ENCODE measurements around the gene IGF1.
"Not testable (repeated sequence)": the region's sequence is repeated elsewhere in the genome, so short reads cannot be mapped to it uniquely, and the experiment has no call there.

IGF1 gene

DNA sequence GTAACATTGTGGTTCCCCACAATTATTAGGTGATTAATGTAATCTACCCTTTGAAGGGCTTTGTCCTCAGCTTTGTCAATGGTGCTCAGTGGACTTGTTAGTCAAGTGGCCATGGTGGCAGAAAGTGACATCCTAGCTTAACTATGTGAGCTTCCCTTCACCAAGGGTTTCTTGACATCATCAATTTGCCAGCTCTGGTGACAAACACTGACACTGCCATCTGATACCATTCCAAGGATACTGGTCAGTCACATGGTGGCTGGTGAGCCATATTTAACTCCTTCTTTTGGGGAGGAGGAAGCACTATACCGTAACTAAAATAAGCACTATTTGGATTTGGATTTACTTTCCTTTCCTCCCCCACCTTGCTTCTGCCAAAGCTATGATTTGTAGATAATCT lies 115.7 kb downstream of the IGF1 start:
- Histone ChIP-seq H3K4me3 (ENCODE audit: insufficient read depth in 1 of 2, low read depth in 1 of 2, low read length in 2 of 2) (no peak overlapping the region), H2BK120ac (ENCODE audit: low read depth, low read length) (no peak overlapping the region), H3K79me1 (replicated peaks; ENCODE audit: low read length, poor library complexity, severe bottlenecking) (no peaks in the 10 kb centered on the region), H4K91ac (ENCODE audit: low read length) (no peak overlapping the region), H2AFZ (ENCODE audit: low read depth, low read length) (no peak overlapping the region), H2AK5ac (ENCODE audit: low read length, severe bottlenecking) (no peak overlapping the region), H4K8ac (ENCODE audit: low read length) (no peak overlapping the region), H3K4ac (ENCODE audit: low read depth in 1 of 2, low read length in 2 of 2) (no peak overlapping the region), H2BK5ac (ENCODE audit: low read depth, low read length, poor library complexity, severe bottlenecking) (no peak overlapping the region), H2BK15ac (ENCODE audit: low read depth, poor library complexity, severe bottlenecking) (no peak overlapping the region), H3K4me2 (ENCODE audit: low read length, poor library complexity, severe bottlenecking) (no peak overlapping the region), H3K14ac (ENCODE audit: low read length in 2 of 2) (no peak overlapping the region), H2BK12ac (ENCODE audit: low read length in 2 of 2) (no peak overlapping the region), H3K36me3 (ENCODE audit: control insufficient read depth in 1 of 2, insufficient read depth in 2 of 2, low read depth in 1 of 2, low read length in 2 of 2) (no peaks in the 10 kb centered on the region), H3K18ac (ENCODE audit: low read depth in 1 of 2, low read length in 2 of 2) (no peak overlapping the region), H3K27ac (ENCODE audit: low read length, poor library complexity, severe bottlenecking) (no peak overlapping the region), H3K9ac (ENCODE audit: low read length) (no peak overlapping the region), H3K9me3 (ENCODE audit: control insufficient read depth, low read length) (peaks cover 11% of the 10 kb centered on the region), H3K27me3 (ENCODE audit: control insufficient read depth in 1 of 2, insufficient read depth in 1 of 2, low read length in 2 of 2) (no peaks in the 10 kb centered on the region), H3K4me1 (ENCODE audit: control insufficient read depth, insufficient read depth, low read depth, low read length) (no peaks in the 10 kb centered on the region), H3K23ac (ENCODE audit: low read length in 2 of 2) (no peak overlapping the region)
- 89% methylated on average over 1 of the region's 1 CpG for WGBS
- no peak for DNase-seq

DNA sequence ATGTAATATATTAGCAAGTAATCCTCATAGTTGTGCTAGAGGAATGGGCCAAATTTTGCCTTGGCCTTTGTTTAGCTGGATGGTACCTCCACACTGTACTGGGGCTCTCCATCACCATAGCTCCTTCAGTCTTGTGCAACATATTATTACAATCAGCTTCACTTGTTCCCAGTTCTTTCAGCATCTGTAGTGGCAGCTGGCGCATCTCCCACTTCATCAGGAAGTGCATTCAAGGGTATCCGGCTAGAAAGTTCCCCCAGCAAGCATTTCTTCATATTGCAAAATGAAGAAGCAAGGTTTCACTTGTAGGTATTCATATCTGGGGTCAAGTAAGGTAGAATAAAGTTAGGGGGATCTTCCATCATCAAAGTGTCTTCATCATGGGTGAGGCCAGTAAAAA lies 123.7 kb downstream of the IGF1 start:
- no peaks in the 10 kb centered on the region for H3K4me1 ChIP-seq (ENCODE audit: control insufficient read depth, insufficient read depth, low read depth, low read length)
- no peak overlapping the region for H2AFZ ChIP-seq (ENCODE audit: low read depth, low read length)
- H2BK15ac ChIP-seq (ENCODE audit: low read depth, poor library complexity, severe bottlenecking): no peak overlapping the region
- no peak overlapping the region for H3K18ac ChIP-seq (ENCODE audit: low read depth in 1 of 2, low read length in 2 of 2)
- no peak overlapping the region for H2BK5ac ChIP-seq (ENCODE audit: low read depth, low read length, poor library complexity, severe bottlenecking)
- H3K9me3 ChIP-seq (ENCODE audit: control insufficient read depth, low read length): peaks cover 6% of the 10 kb centered on the region
- no peak overlapping the region for H4K8ac ChIP-seq (ENCODE audit: low read length)
- H3K23ac ChIP-seq (ENCODE audit: low read length in 2 of 2): no peak overlapping the region
- no peak overlapping the region for H2BK12ac ChIP-seq (ENCODE audit: low read length in 2 of 2)
- no peak overlapping the region for H3K4me2 ChIP-seq (ENCODE audit: low read length, poor library complexity, severe bottlenecking)
- H3K36me3 ChIP-seq (ENCODE audit: control insufficient read depth in 1 of 2, insufficient read depth in 2 of 2, low read depth in 1 of 2, low read length in 2 of 2): no peaks in the 10 kb centered on the region
- H2AK5ac ChIP-seq (ENCODE audit: low read length, severe bottlenecking): no peak overlapping the region
- H3K79me1 ChIP-seq (replicated peaks; ENCODE audit: low read length, poor library complexity, severe bottlenecking): no peaks in the 10 kb centered on the region
- no peak overlapping the region for H3K9ac ChIP-seq (ENCODE audit: low read length)
- 73% methylated on average over 1 of the region's 2 CpGs for whole genome bisulfite sequencing
- no peak overlapping the region for H2BK120ac ChIP-seq (ENCODE audit: low read depth, low read length)
- no peak for DNase-seq
- no peak overlapping the region for H4K91ac ChIP-seq (ENCODE audit: low read length)
- no peak overlapping the region for H3K27ac ChIP-seq (ENCODE audit: low read length, poor library complexity, severe bottlenecking)
- H3K27me3 ChIP-seq (ENCODE audit: control insufficient read depth in 1 of 2, insufficient read depth in 1 of 2, low read length in 2 of 2): no peaks in the 10 kb centered on the region
- no peak overlapping the region for H3K4me3 ChIP-seq (ENCODE audit: insufficient read depth in 1 of 2, low read depth in 1 of 2, low read length in 2 of 2)
- no peak overlapping the region for H3K14ac ChIP-seq (ENCODE audit: low read length in 2 of 2)
- no peak overlapping the region for H3K4ac ChIP-seq (ENCODE audit: low read depth in 1 of 2, low read length in 2 of 2)

DNA sequence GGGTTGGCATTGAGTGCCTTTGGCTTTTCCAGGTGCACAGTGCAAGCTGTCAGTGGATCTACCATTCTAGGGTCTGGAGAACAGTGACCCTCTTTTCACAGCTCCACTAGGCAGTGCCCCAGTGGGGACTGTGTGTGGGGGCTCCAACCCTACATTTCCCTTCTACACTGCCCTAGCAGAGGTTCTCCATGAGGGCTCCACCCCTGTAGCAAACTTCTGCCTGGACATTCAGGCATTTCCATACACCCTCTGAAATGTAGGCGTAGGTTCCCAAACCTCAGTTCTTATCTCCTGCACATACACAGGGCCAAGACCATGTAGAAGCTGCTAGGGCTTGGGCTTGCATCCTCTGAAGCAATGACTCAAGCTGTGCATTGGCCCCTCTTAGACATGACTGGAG lies 126.1 kb downstream of the IGF1 start:
- not testable (repeated sequence) for H3K79me1 ChIP-seq (replicated peaks; ENCODE audit: low read length, poor library complexity, severe bottlenecking); H3K4me1 ChIP-seq (ENCODE audit: control insufficient read depth, insufficient read depth, low read depth, low read length); H4K8ac ChIP-seq (ENCODE audit: low read length); H2BK120ac ChIP-seq (ENCODE audit: low read depth, low read length); H3K4ac ChIP-seq (ENCODE audit: low read depth in 1 of 2, low read length in 2 of 2); H2BK5ac ChIP-seq (ENCODE audit: low read depth, low read length, poor library complexity, severe bottlenecking); H3K18ac ChIP-seq (ENCODE audit: low read depth in 1 of 2, low read length in 2 of 2); H3K9me3 ChIP-seq (ENCODE audit: control insufficient read depth, low read length); H2BK15ac ChIP-seq (ENCODE audit: low read depth, poor library complexity, severe bottlenecking); H3K4me2 ChIP-seq (ENCODE audit: low read length, poor library complexity, severe bottlenecking); H2AK5ac ChIP-seq (ENCODE audit: low read length, severe bottlenecking); H2AFZ ChIP-seq (ENCODE audit: low read depth, low read length); H3K9ac ChIP-seq (ENCODE audit: low read length); H3K23ac ChIP-seq (ENCODE audit: low read length in 2 of 2); H3K27me3 ChIP-seq (ENCODE audit: control insufficient read depth in 1 of 2, insufficient read depth in 1 of 2, low read length in 2 of 2); H2BK12ac ChIP-seq (ENCODE audit: low read length in 2 of 2); H4K91ac ChIP-seq (ENCODE audit: low read length); H3K14ac ChIP-seq (ENCODE audit: low read length in 2 of 2); DNase-seq; H3K4me3 ChIP-seq (ENCODE audit: insufficient read depth in 1 of 2, low read depth in 1 of 2, low read length in 2 of 2); H3K27ac ChIP-seq (ENCODE audit: low read length, poor library complexity, severe bottlenecking); H3K36me3 ChIP-seq (ENCODE audit: control insufficient read depth in 1 of 2, insufficient read depth in 2 of 2, low read depth in 1 of 2, low read length in 2 of 2)
- 78% methylated on average over 1 of the region's 1 CpG for WGBS

DNA sequence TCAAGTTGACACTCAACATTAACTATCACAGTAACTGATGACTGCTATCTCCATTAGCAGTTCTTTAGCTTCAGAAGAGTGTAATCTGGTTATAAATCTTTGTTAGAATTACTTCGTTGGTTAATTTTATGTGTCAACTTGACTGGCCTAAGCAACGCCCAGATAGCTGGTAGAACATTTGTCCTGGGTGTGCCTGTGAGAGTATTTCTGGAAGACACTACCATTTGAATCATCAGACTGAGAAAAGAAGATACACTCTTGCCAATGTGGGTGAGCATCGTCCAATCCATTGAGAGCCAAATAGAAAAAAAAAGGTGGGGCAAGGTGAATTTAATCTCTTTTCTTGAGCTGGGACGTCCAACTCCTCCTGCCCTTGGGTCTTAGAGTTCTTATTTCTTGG lies 129.0 kb downstream of the IGF1 start:
- Histone ChIP-seq H2BK120ac (ENCODE audit: low read depth, low read length) (no peak overlapping the region), H2AK5ac (ENCODE audit: low read length, severe bottlenecking) (no peak overlapping the region), H3K4me1 (ENCODE audit: control insufficient read depth, insufficient read depth, low read depth, low read length) (no peaks in the 10 kb centered on the region), H4K8ac (ENCODE audit: low read length) (no peak overlapping the region), H3K9me3 (ENCODE audit: control insufficient read depth, low read length) (peaks cover 6% of the 10 kb centered on the region), H2BK12ac (ENCODE audit: low read length in 2 of 2) (no peak overlapping the region), H4K91ac (ENCODE audit: low read length) (no peak overlapping the region), H2AFZ (ENCODE audit: low read depth, low read length) (no peak overlapping the region), H3K4me2 (ENCODE audit: low read length, poor library complexity, severe bottlenecking) (no peak overlapping the region), H3K27me3 (ENCODE audit: control insufficient read depth in 1 of 2, insufficient read depth in 1 of 2, low read length in 2 of 2) (no peaks in the 10 kb centered on the region), H3K9ac (ENCODE audit: low read length) (no peak overlapping the region), H3K27ac (ENCODE audit: low read length, poor library complexity, severe bottlenecking) (no peak overlapping the region), H3K79me1 (replicated peaks; ENCODE audit: low read length, poor library complexity, severe bottlenecking) (no peaks in the 10 kb centered on the region), H3K4me3 (ENCODE audit: insufficient read depth in 1 of 2, low read depth in 1 of 2, low read length in 2 of 2) (no peak overlapping the region), H3K14ac (ENCODE audit: low read length in 2 of 2) (no peak overlapping the region), H3K4ac (ENCODE audit: low read depth in 1 of 2, low read length in 2 of 2) (no peak overlapping the region), H3K23ac (ENCODE audit: low read length in 2 of 2) (no peak overlapping the region), H3K18ac (ENCODE audit: low read depth in 1 of 2, low read length in 2 of 2) (no peak overlapping the region), H3K36me3 (ENCODE audit: control insufficient read depth in 1 of 2, insufficient read depth in 2 of 2, low read depth in 1 of 2, low read length in 2 of 2) (no peaks in the 10 kb centered on the region), H2BK15ac (ENCODE audit: low read depth, poor library complexity, severe bottlenecking) (no peak overlapping the region), H2BK5ac (ENCODE audit: low read depth, low read length, poor library complexity, severe bottlenecking) (no peak overlapping the region)
- no peak for DNase-seq
- 50% methylated on average over 4 of the region's 4 CpGs for WGBS

Measured in mesenchymal stem cell (in vitro differentiated cells and primary cell).